GM19035 (cell line): ENCODE results near the gene PAOX.

Experiments used
- ATAC-seq: cut with Tn5 transposase; IDR thresholded peaks from one replicate; pipeline ENCODE4 v1.9.1; 2021; ENCODE audit not compliant: unreplicated experiment

PAOX gene

GRCh38 chr10:133349577-133350011, 29.5 kb upstream of the PAOX start:
- no peak for ATAC-seq

GRCh38 chr10:133350283-133350949, 28.6 kb upstream of the PAOX start:
- no peak for ATAC-seq

- no peak for ATAC-seq
Observed at GRCh38 chr10:133350950-133351329, 28.1 kb upstream of the PAOX start.

- ATAC-seq: no peak
Observed at GRCh38 chr10:133351408-133352318, 27.4 kb upstream of the PAOX start.

GRCh38 chr10:133353202-133353959, 25.7 kb upstream of the PAOX start:
- no peak for ATAC-seq

GRCh38 chr10:133353988-133354605, 25.0 kb upstream of the PAOX start:
- no peak for ATAC-seq

- no peak for ATAC-seq
Observed at GRCh38 chr10:133354672-133355240, 24.3 kb upstream of the PAOX start.

GRCh38 chr10:133355266-133355665, 23.8 kb upstream of the PAOX start:
- ATAC-seq: no peak

GRCh38 chr10:133355991-133356390, 23.1 kb upstream of the PAOX start:
- no peak for ATAC-seq

- no peak for ATAC-seq
Observed at GRCh38 chr10:133356549-133357284, 22.3 kb upstream of the PAOX start.

GRCh38 chr10:133357285-133358161, 21.5 kb upstream of the PAOX start, which contains the start of gene FUOM:
Gene FUOM (minus strand): TSS chr10:133358019. CDS start chr10:133358007, 12 bp downstream.
- peak; percentile 61 for ATAC-seq

- no peak for ATAC-seq
Observed at GRCh38 chr10:133358162-133358924, 20.7 kb upstream of the PAOX start.

GRCh38 chr10:133358925-133359310, 20.1 kb upstream of the PAOX start:
- no peak for ATAC-seq

- no peak for ATAC-seq
Observed at GRCh38 chr10:133359554-133359971, 19.5 kb upstream of the PAOX start.

- ATAC-seq: no peak
Observed at GRCh38 chr10:133359972-133360610, 19.0 kb upstream of the PAOX start.

- no peak for ATAC-seq
Observed at GRCh38 chr10:133361227-133361626, 17.8 kb upstream of the PAOX start.

GRCh38 chr10:133361773-133362441, 17.2 kb upstream of the PAOX start:
- ATAC-seq: no peak
